LNCAP (cell line): ENCODE results near the gene EPAS1.

Source experiments
- CTCF ChIP-seq: fragments of 450-650 bp; IDR thresholded peaks from 2 replicates; pipeline ENCODE4 v1.5.1; 2017; ENCODE audit warnings: mild to moderate bottlenecking

The EPAS1 gene

GRCh38 chr2:46257980-46258379 is 39.2 kb upstream of the EPAS1 start:
- TF ChIP-seq CTCF: no peak

GRCh38 chr2:46258937-46259776 is 38.0 kb upstream of the EPAS1 start:
- TF ChIP-seq CTCF: no peak

GRCh38 chr2:46259777-46260168 is 37.4 kb upstream of the EPAS1 start:
- no peak for TF ChIP-seq CTCF

- no peak for TF ChIP-seq CTCF
Observed at GRCh38 chr2:46260305-46260704, 36.9 kb upstream of the EPAS1 start.

GRCh38 chr2:46262248-46262938 is 34.8 kb upstream of the EPAS1 start:
- no peak for TF ChIP-seq CTCF

- TF ChIP-seq CTCF: no peak
Observed at GRCh38 chr2:46263347-46263746, 33.9 kb upstream of the EPAS1 start.

GRCh38 chr2:46264447-46264846 is 32.8 kb upstream of the EPAS1 start:
- no peak for TF ChIP-seq CTCF
